Right renal cortex interstitium (tissue), 3 donors: ENCODE results near the gene TMEM43. TPM values are rescaled to one million over a fixed set of nuclear protein-coding genes. Genes with fewer than 3 reads are reported as not detected.

Experiments
- DNase-seq, 3 donors: peaks; one replicate each; pipeline ENCODE4 v3.0.0-alpha.2; 2013; ENCODE audit warnings: low read depth in 3 of 3, low spot score in 2 of 3
- polyA plus RNA-seq, 3 donors: library from polyadenylated mRNA; unstranded; fragments of 120-200 nt; gene quantifications; one replicate each; pipeline ENCODE4 v1.2.1, GENCODE V29; 2013; ENCODE audit not compliant: insufficient read length in 3 of 3

The TMEM43 gene
- polyA plus RNA-seq, 3 donors, result 52.1 to 58.4 (median 57.1) TPM

DNA sequence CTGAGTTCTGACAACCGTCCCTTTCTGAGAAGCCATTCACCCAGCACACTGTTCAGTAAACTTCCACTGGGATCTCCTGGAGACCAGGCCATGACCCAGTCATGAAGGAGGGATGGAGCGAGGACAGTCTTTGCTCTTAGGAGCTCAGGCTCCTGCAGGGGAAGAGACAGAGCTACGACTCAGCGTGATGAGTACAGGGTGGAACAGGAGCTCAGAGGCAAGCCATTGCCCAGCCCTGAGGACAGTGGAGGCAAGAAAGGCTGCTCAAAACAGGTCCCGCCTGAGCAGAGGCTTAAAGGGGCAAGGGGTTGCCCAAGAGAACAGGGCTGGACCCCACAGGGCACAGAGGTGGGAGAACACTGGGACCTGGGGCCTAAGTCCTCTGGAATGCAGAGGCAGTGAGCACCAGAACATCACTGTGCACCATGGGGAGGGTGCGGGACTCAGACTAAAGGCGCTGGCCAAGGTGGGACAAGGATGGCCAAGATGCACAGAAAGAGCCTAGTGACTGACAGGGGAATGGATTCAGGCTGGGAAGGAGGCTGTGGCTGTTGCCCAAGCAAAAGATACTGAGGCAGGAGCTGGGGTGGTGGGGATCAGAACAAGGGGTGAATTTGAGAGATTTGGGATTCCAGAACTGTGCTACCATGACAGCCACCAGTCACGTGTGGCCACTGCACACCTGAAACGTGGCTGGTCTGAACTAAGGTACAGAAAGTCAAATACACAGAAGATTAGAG lies 25.8 kb downstream of the TMEM43 start:
- no peak for DNase-seq

- no peak for DNase-seq
Measured at GRCh38 chr3:14151471-14152083, 26.7 kb downstream of the TMEM43 start.

GRCh38 chr3:14152233-14152962 lies 27.5 kb downstream of the TMEM43 start:
- no peak for DNase-seq

GRCh38 chr3:14152963-14153355 lies 28.1 kb downstream of the TMEM43 start:
- no peak for DNase-seq

DNA sequence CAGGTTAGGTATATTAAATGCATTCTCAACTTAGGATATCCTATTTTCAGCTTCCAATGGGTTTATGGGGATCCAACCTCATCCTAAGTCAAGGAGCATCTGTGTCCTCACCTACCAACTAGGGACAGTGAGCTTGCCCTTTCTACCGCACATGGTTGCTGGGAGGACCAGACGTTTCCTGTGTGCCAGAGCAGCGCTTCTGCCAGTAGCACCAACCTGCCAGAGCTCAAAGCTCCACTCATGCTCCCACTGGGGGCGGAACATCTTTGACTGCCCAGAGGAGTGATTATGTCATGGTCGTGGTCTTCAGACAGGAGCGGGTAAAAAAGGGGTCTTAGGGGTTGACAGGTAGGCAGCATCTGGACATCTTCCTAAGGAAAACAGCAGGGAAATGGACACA lies 28.8 kb downstream of the TMEM43 start:
- no peak for DNase-seq

DNA sequence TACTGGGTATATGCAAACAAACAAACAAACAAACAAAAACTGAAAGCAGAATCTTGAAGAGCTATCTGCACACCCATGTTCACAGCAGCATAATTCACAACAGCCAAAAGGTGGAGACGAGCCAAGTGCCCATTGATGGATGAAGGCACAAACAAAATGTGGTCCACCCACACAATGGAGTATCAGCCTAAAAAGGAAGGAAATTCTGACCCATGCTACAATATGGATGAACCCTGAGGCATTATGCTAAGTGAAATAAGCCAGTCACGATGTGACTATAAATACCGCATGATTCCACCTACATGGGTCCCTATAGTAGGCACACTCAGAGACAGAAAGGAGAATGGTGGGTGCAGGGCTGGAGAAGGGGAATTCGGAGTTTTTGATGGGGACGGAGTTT lies 29.4 kb downstream of the TMEM43 start:
- no peak for DNase-seq

- DNase-seq, result no peak
Measured at GRCh38 chr3:14154895-14155440, 30.1 kb downstream of the TMEM43 start.

GRCh38 chr3:14156201-14156600 lies 31.3 kb downstream of the TMEM43 start:
- no peak for DNase-seq

DNA sequence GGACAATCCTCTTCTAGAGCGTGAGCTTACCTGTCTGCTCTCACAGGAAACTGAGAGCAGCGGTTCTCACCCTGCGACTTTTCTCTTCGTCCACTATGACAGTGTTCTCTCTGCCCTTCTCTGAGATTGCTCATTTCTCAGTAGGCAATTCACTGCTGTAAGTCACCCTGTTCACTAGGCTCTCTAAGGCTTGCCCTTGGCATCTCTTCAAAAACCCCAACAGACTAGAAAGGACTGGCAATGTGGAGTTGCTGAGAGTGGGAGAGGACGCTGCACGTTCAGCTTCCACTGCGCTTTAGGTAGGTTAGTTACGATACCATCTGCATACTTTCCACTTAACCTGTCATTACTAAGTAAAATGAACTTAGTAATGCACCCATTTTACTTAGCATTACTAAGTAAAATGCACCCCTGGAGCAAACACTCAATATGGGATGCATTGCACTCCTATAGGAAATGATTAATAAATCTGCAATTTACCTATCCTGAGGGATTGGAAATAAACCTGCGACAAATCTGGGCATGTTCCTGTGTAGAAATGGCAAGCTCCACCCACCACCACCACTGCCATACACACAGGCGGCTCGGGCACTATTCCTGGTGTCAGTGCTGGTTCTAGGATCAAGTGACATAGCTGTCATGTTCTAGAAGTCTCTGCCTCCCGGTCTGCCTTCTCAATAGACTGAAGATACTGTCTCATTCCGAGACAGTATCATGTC lies 32.1 kb downstream of the TMEM43 start:
- DNase-seq, result no peak

- no peak for DNase-seq
Measured at GRCh38 chr3:14157951-14158350, 33.1 kb downstream of the TMEM43 start.

DNA sequence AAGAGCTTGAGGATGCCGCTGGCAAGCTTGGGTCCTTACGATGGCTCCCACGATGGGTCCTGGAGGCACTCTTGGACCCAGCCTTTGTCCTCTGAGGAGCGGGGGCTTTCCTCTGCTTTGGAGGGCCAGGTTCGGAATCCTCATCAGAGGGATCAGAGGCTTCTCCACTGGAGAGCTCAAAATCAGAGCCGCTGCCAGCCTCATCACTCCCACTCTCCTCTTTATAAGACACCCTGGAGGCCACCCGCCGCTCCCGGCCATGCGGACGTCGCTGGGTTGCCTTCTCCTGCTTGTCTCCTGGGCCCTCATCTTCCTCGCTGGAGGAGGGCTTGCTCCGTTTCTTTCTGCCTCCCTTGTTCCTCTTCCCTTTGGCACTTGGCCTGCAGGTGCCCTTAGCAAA lies 33.5 kb downstream of the TMEM43 start:
- DNase-seq, result no peak

GRCh38 chr3:14159426-14159825 lies 34.6 kb downstream of the TMEM43 start:
- DNase-seq, result no peak

DNA sequence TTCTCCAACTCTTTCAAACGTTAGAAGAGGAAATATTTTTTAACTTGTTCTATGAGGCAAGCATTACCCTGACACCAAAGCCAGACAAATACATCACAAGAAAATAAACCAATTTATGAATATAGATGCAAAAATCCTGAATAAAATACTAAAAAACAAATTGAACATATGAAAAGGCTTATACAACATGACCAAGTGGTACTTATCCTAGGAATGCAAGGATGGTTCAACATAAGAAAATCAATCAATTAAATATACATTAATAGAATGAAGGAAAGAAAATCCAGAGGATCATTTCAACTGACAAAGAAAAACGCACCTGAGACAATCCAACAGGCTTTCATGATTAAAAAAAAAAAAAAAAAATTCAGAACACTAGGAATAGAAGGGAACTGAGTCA lies 36.4 kb downstream of the TMEM43 start:
- no peak for DNase-seq

DNA sequence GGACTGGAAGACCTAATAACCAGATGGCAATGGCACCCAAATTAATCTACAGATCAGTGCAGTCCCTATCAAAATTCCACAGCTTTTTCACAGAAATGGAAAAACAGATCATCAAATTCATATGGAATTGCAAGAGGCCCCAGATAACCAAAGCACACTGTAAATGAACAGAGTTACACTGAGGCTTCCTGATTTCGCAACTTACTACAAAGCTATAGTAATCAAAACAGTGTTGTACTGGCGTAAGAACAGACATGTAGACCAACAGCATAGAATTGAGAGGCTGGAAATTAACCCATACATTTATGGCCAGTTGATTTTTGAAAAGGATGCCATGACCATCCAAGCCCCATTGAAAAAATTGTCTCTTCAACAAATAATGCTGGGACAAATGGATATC lies 37.3 kb downstream of the TMEM43 start:
- DNase-seq, result no peak

- no peak for DNase-seq
Measured at GRCh38 chr3:14166877-14167603, 42.2 kb downstream of the TMEM43 start.

- no peak for DNase-seq
Measured at GRCh38 chr3:14169435-14169834, 44.6 kb downstream of the TMEM43 start.

- no peak for DNase-seq
Measured at GRCh38 chr3:14169871-14170270, 45.0 kb downstream of the TMEM43 start.

DNA sequence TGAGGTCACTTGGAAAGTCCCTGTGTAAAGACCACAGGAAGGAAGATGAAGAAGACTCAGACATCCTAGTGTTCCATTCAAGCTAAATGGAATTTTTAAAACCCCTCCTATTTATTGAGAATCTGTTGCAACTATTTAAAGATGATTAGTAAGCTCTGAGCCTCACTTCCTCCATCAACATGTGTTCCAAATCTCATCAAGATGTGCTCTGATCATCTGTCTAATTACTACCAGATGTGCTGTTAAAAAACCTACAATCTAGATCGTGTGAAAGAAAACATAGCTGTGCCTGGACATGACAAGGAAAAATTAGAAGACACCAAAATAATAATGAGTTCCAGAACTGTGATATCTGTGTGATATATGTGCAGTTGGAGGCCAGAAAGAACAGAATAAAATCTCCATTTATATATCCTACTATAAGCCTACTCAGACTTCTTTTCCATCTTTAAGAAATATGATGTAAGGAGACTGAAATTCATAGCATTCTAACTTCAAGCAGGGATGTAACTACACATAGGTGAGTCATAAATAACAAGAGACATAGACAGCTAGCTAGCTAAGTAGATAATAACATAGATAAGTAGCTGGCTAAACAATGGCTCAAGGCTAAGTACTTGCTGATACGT lies 45.8 kb downstream of the TMEM43 start:
- no peak for DNase-seq

DNA sequence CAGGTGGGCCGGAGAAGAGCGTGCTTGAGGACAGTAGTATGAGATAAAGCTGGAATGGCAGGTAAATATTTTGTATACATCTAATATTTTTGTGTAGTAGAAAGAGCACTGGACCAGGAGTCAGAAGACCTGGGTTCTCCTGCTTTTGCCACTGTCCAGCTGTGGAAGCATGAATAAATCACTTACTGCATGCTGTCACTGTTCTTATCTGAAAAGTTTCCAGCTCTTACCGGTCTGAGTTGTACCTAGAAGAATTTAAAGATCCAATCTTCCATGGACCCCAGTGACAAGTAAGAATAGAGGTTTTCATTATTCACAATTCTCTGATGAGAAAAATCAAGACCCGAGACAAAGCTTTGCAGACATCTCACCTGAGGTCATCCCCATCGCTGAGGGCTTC lies 47.6 kb downstream of the TMEM43 start:
- DNase-seq, result no peak

DNA sequence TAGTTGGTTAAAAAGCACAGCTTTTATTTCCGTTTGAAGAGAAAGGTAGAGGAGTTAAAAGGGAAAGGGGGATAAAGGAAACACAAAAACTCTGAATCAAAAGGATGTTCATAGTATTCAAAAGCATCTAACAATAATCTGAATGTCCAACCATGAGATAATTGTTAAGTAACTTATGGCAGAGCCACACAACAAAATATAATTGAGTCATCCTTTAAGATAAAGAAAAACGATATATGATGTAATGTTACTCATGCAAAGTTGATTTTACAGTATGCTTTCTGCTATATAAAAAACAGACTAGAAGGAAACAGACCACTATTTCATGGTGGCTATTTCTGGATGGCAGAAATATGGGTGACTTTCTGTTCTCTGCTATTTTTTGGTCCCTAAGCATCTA lies 49.6 kb downstream of the TMEM43 start:
- no peak for DNase-seq
